Esophagus (tissue), 2 donors: Measurements from ENCODE around the gene NKPD1. TPM values are rescaled to one million over a fixed set of nuclear protein-coding genes. Genes with fewer than 3 reads are reported as not detected.

Experiments
- H3K27ac ChIP-seq, 2 donors: one replicate each; pipeline ENCODE4 v1.5.1; 2013; ENCODE audit warnings: low read depth in 2 of 2, mild to moderate bottlenecking in 2 of 2, inconsistent platforms in 1 of 2, low read length in 1 of 2, moderate library complexity in 1 of 2
- H3K27me3 ChIP-seq, 2 donors: one replicate each; pipeline ENCODE4 v1.6.1; 2013; ENCODE audit warnings: low read length in 2 of 2, control low read depth in 1 of 2, mild to moderate bottlenecking in 1 of 2; ENCODE audit not compliant: insufficient read depth in 2 of 2, control insufficient read depth in 1 of 2
- H3K36me3 ChIP-seq, 2 donors: one replicate each; pipeline ENCODE4 v1.6.1; 2013; ENCODE audit warnings: low read length in 1 of 2; ENCODE audit not compliant: control insufficient read depth in 2 of 2, insufficient read depth in 2 of 2
- H3K4me1 ChIP-seq, 2 donors: one replicate each; pipeline ENCODE4 v1.6.1; 2013; ENCODE audit warnings: low read length in 1 of 2; ENCODE audit not compliant: control insufficient read depth in 2 of 2, insufficient read depth in 2 of 2
- H3K4me3 ChIP-seq, 2 donors: one replicate each; pipeline ENCODE4 v1.5.1; 2013; ENCODE audit warnings: low read length in 2 of 2, mild to moderate bottlenecking in 2 of 2, low read depth in 1 of 2, moderate library complexity in 1 of 2
- H3K9me3 ChIP-seq, 2 donors: one replicate each; pipeline ENCODE4 v1.6.1; 2013; ENCODE audit warnings: mild to moderate bottlenecking in 2 of 2, low read depth in 1 of 2, low read length in 1 of 2, moderate library complexity in 1 of 2; ENCODE audit not compliant: control insufficient read depth in 2 of 2, insufficient read depth in 1 of 2
- WGBS, 2 donors: extraction: QIAGEN DNeasy Blood & Tissue Kit; methylation state at CpG; one replicate each; pipeline ENCODE4 v1.1.7; 2013; 5-methylcytosine and 5-hydroxymethylcytosine counted together
- polyA plus RNA-seq, 2 donors: library from polyadenylated mRNA; stranded (reverse); fragments of 200-250 nt; gene quantifications; one replicate each; pipeline ENCODE4 v1.2.3, GENCODE V29; 2013
- donor health status: healthy with polysubstance abuse.
- donor health status: Bipolar disorder and iron deficiency.

Gene NKPD1
- polyA plus RNA-seq, 2 donors = 0.61 to 1.3 TPM

DNA sequence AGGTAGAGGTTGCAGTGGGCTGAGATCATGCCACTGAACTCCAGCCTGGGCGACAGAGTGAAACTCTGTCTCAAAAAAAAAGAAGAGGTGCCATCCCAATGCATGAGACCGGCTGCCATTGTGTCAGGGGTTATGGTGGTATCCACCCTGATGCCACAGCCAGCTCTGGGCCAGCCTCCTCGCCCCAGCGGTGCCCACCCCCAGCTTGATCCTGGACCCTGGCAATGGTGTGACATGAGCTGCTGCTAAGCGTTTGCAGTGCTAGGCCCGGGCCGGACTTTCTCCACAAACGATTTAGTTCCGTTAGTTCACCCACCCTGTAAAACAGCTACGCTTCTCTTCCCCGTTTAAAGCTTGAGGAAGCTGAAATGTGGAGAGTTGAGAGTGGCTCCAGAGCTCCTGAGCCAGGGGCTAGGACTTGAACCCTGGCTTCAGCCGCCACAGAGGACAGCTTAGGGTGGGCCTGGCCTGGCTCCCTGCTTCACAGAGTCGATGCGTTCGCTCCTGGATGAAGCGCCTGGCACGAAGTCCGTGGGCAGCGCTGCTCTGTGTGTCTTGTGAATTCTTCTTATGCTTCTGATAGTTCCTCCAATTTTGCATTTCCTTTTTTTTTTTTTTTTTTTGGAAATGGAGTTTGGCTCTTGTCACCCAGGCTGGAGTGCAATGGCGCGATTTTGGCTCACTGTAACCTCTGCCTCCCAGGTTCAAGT is 25.5 kb downstream of the NKPD1 start:
- WGBS, 2 donors = 94 to 96% methylated on average over 21 of the region's 21 CpGs
- peaks cover 0 to under 1% of the 10 kb centered on the region in 2 donors for H3K36me3 ChIP-seq
- H3K27ac ChIP-seq = no peak overlapping the region
- H3K9me3 ChIP-seq = no peaks in the 10 kb centered on the region
- no peak overlapping the region for H3K4me3 ChIP-seq
- no peaks in the 10 kb centered on the region for H3K27me3 ChIP-seq
- no peaks in the 10 kb centered on the region for H3K4me1 ChIP-seq

DNA sequence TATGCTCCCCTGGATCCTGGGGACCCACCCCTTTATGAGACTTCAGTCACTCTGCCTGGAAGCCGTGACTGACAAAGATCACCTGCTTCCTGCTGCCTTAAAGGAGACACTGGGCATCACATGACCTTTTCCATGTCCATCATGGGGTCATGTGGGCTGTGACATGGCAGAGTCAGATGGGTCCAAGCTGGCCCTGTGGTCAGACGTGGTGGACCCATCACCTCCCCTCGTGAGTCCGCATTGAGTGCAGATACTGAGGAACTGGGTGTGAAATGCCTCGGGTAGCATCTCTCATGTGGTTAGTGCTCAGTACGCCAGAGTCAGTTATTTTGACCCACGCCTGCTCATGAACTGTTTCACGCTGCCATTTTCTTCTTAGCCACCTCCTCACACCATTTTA is 27.1 kb downstream of the NKPD1 start:
- Histone ChIP-seq H3K4me1 (no peaks in the 10 kb centered on the region), H3K27ac (no peak overlapping the region), H3K9me3 (no peaks in the 10 kb centered on the region), H3K36me3 (no peaks in the 10 kb centered on the region), H3K27me3 (no peaks in the 10 kb centered on the region), H3K4me3 (no peak overlapping the region)
- WGBS, 2 donors = 89 to 95% methylated on average over 8 of the region's 8 CpGs

DNA sequence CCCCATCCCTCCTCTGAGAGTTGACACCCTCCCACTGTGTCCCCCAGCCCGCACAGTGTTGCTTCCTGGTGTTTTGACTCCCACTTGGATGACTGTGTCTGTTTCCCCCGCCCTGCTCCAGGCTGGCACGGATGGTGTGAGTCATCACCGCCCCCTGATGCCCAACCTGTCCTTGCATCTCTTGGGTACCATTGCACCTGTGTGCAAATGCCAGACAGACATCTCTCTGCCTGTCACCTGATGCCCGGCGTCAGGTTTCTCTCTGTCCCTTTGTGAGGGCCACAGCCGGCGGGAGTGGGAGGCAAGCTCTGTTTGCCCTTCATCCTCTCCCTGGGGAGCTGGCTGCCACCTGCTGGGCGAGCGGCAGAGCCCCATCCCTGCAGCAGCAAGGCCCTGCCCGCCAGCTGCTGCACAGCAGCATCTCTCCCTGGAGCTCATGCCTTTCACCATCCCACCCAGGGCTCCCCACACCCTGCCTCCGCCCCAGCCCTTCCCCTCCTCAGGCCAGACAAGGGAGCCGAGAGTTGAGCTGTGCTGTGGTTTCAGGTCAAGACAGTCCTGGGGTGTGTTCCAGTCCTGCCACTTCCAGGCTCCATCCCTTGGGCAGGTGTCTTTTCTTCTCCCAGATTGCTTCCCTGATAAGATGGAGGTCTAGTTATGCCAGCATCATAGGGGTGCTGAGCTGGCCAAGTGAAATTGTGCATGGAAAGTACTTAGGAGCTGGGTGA is 29.7 kb downstream of the NKPD1 start:
- H3K4me1 ChIP-seq = peaks cover 0 to 2% of the 10 kb centered on the region in 2 donors
- 46 to 52% methylated on average over 13 of the region's 13 CpGs for WGBS, 2 donors
- no peaks in the 10 kb centered on the region for H3K27me3 ChIP-seq
- no peaks in the 10 kb centered on the region for H3K9me3 ChIP-seq
- H3K4me3 ChIP-seq = no peak overlapping the region
- peaks cover 0 to 2% of the 10 kb centered on the region in 2 donors for H3K36me3 ChIP-seq
- H3K27ac ChIP-seq = no peak overlapping the region

DNA sequence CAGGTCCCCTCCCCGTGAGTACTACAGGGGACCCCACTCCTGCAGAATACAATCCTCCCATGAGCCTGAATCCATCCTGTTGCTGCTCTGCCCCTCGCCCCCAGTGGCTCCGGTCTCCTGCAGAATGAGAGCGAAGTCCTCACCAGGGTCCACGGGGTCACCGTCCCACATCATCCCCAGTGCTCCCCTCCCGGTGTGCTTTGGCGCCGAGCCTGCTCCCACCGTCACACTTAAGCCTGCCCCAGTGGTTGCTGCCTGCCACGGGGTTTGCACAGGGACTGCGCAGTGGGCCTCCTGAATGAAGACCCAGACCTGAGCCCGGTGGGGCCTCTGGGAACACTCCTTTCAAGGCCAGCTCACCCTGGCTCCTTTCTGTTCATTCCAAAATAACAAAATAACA is 30.5 kb downstream of the NKPD1 start:
- 79 to 91% methylated on average over 13 of the region's 13 CpGs for WGBS, 2 donors
- H3K27me3 ChIP-seq = no peaks in the 10 kb centered on the region
- H3K4me1 ChIP-seq = peaks cover 3 to 4% of the 10 kb centered on the region in 2 donors
- peaks cover 0 to 3% of the 10 kb centered on the region in 2 donors for H3K36me3 ChIP-seq
- no peak overlapping the region for H3K27ac ChIP-seq
- no peak overlapping the region for H3K4me3 ChIP-seq
- H3K9me3 ChIP-seq = no peaks in the 10 kb centered on the region

DNA sequence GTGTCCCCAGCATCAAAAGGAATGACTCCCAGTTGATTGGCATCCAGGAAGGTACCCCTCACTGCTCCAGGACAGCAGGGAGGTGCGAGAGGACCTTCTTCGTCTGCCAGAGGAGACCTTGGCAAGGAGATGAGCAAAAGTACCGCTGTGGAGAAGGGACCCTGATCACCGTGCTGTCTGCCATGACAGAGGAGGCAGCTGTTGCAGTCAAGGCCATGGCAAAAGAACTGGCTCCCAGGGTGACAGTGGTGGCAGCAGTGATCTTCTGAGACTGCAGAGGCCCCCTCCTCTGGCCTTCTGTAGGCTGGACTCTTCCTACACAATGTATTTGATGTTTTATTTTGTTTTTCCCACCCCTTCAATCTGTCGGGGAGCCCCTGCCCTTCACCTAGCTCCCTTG is 32.0 kb downstream of the NKPD1 start:
- H3K4me1 ChIP-seq = peaks cover 4 to 5% of the 10 kb centered on the region in 2 donors
- WGBS, 2 donors = 91% methylated on average over 5 of the region's 5 CpGs
- no peak overlapping the region for H3K4me3 ChIP-seq
- no peaks in the 10 kb centered on the region for H3K9me3 ChIP-seq
- no peaks in the 10 kb centered on the region for H3K27me3 ChIP-seq
- no peak overlapping the region for H3K27ac ChIP-seq
- peaks cover 0 to 3% of the 10 kb centered on the region in 2 donors for H3K36me3 ChIP-seq

DNA sequence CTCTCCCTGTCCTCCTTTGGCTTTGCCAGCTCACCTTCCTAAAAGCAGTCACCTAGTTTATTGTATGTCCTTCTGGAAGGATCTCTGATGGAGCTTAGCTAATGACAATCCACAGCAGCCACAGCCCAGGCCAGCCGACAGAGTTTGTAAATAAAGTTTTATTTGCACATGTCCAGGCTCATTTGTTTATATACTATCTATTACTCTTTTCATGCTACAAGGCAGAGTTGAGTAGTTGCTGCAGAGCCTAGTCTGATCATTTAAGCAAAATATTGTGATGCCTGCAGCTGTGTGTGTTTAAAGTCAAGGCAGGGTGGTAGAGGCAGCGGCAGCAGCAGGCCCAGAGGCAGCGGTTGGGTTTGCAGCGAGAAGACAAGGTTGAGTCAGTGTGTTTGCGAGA is 32.6 kb downstream of the NKPD1 start:
- no peak overlapping the region for H3K4me3 ChIP-seq
- no peaks in the 10 kb centered on the region for H3K9me3 ChIP-seq
- H3K27me3 ChIP-seq = no peaks in the 10 kb centered on the region
- H3K4me1 ChIP-seq = peaks cover 4 to 6% of the 10 kb centered on the region in 2 donors
- no peak overlapping the region for H3K27ac ChIP-seq
- 93 to 94% methylated on average over 5 of the region's 5 CpGs for WGBS, 2 donors
- peaks cover 0 to 3% of the 10 kb centered on the region in 2 donors for H3K36me3 ChIP-seq

DNA sequence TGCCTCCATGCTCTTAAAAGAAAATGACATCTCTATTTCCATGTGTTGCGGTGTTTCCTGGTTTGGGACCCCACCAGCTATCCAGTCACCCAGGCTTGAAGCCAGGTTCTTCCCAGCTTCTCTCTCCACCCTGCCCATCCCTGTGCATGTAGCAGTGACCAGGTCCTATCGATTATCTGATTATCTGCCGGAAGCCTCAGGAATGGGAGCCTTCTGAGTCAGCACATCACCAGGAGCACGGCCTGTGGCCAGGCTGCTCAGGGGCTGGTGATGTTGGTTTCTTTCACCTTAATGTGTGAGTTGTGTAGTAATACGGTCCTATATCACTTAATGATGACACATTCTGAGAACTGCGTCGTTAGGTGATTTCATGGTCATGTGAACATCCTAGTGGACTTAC is 34.1 kb downstream of the NKPD1 start:
- Histone ChIP-seq H3K27me3 (no peaks in the 10 kb centered on the region), H3K4me1 (peaks cover 7 to 19% of the 10 kb centered on the region in 2 donors), H3K27ac (no peak overlapping the region), H3K9me3 (no peaks in the 10 kb centered on the region), H3K4me3 (no peak overlapping the region), H3K36me3 (peaks cover 0 to 3% of the 10 kb centered on the region in 2 donors)
- WGBS, 2 donors = 84 to 91% methylated on average over 7 of the region's 7 CpGs

DNA sequence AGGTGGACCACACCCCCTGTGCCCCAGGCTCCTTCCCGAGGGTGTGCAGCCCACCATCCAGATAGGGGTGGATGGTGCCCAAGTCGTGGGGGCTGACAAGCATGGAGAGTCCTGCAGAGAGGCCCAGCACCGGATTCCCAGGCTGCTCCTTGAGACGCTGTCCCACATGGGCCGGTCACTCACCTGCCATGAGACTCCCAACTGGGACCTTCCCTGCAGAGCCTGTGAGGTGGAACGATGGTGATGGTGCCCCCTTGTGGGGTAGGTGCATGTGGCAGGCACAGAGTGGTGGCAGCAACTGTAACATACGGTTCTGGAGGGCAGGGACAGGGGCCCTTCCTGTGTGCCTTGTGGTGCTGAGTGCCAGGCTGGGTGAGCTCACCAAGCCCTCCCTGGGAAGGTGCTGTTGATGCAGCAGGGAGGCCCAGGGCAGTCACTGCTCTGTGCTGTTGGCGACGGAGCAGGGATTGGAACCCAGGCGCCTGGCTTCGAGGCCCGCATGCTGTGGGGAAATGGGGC is 34.7 kb downstream of the NKPD1 start:
- Histone ChIP-seq H3K36me3 (peaks cover 0 to 3% of the 10 kb centered on the region in 2 donors), H3K27ac (no peak overlapping the region)

DNA sequence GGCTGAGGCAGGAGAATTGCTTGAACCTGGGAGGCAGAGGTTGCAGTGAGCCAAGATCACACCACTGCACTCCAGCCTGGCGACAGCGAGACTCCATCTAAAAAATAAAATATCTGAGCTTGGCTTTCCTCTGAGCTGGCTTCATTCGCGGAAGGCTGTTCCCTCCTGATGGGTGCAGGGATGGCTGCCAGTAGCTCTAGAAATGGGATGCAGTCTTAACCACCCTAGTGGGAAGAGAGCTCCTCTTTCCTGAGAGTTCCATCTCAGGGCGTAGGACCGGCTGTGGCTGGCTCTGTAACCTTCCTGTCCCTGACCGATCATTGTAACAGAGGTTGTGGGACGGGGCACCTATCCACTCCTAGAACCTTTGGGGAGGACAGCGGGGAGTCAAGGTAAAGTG is 35.4 kb downstream of the NKPD1 start:
- Histone ChIP-seq H3K4me3 (no peak overlapping the region), H3K4me1 (peaks cover 7 to 22% of the 10 kb centered on the region in 2 donors), H3K9me3 (no peaks in the 10 kb centered on the region), H3K36me3 (peaks cover 0 to 3% of the 10 kb centered on the region in 2 donors), H3K27me3 (no peaks in the 10 kb centered on the region), H3K27ac (no peak overlapping the region)
- WGBS, 2 donors = 94 to 95% methylated on average over 9 of the region's 9 CpGs

More for the DNA sequence above, 34.7 kb downstream of the NKPD1 start:
- Histone ChIP-seq H3K4me3 (no peak overlapping the region), H3K9me3 (no peaks in the 10 kb centered on the region), H3K4me1 (peaks cover 7 to 22% of the 10 kb centered on the region in 2 donors), H3K27me3 (no peaks in the 10 kb centered on the region)
- WGBS, 2 donors = 57 to 63% methylated on average over 12 of the region's 12 CpGs
